ENCODE data around the gene LPAR1. TPM values are rescaled to one million over a fixed set of nuclear protein-coding genes. Genes with fewer than 3 reads are reported as not detected.

Gene LPAR1
- total RNA-seq, 1 experiment from 2014 or later: 11.0 TPM

DNA sequence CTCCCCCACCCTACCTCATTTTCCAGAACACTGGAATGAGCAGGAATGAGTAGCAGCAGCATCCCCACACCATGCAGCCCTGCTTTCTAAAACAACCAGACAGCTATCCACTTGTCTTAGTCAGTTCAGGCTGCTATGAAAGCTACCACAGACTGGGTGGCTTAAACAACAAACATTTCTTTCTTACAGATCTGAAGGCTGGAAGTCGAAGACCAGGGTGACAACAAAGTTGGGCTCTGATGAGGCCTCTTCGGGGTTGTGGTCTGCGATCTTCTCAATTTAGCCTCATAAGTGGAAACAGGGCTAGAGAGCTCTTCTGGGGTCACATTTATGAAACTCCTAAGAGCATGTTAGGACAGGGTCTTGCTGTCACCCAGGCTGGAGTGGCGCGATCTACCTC lies 38.9 kb downstream of the LPAR1 start:
- no peak for DNase-seq (ENCODE audit: low read depth, low spot score)
- peaks cover 7% of the 10 kb centered on the region; the same call in 1 of the 2 replicates for H3K9me3 ChIP-seq (ENCODE audit: control insufficient read depth, insufficient read depth, low read depth, low read length)
- TF ChIP-seq, protein P1, sequence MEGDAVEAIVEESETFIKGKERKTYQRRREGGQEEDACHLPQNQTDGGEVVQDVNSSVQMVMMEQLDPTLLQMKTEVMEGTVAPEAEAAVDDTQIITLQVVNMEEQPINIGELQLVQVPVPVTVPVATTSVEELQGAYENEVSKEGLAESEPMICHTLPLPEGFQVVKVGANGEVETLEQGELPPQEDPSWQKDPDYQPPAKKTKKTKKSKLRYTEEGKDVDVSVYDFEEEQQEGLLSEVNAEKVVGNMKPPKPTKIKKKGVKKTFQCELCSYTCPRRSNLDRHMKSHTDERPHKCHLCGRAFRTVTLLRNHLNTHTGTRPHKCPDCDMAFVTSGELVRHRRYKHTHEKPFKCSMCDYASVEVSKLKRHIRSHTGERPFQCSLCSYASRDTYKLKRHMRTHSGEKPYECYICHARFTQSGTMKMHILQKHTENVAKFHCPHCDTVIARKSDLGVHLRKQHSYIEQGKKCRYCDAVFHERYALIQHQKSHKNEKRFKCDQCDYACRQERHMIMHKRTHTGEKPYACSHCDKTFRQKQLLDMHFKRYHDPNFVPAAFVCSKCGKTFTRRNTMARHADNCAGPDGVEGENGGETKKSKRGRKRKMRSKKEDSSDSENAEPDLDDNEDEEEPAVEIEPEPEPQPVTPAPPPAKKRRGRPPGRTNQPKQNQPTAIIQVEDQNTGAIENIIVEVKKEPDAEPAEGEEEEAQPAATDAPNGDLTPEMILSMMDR (IDR thresholded peaks at IDR 0.05): no peak
- TF ChIP-seq TCF7L2 (IDR thresholded peaks at IDR 0.05; ENCODE audit: low read depth, low read length) (no peak), POLR2AphosphoS5 (IDR thresholded peaks at IDR 0.05; ENCODE audit: low read depth, low read length) (no peak), SIN3A (IDR thresholded peaks at IDR 0.05; ENCODE audit: borderline replicate concordance, insufficient read depth, low read depth, low read length) (no peak)
- TF ChIP-seq, protein P2, sequence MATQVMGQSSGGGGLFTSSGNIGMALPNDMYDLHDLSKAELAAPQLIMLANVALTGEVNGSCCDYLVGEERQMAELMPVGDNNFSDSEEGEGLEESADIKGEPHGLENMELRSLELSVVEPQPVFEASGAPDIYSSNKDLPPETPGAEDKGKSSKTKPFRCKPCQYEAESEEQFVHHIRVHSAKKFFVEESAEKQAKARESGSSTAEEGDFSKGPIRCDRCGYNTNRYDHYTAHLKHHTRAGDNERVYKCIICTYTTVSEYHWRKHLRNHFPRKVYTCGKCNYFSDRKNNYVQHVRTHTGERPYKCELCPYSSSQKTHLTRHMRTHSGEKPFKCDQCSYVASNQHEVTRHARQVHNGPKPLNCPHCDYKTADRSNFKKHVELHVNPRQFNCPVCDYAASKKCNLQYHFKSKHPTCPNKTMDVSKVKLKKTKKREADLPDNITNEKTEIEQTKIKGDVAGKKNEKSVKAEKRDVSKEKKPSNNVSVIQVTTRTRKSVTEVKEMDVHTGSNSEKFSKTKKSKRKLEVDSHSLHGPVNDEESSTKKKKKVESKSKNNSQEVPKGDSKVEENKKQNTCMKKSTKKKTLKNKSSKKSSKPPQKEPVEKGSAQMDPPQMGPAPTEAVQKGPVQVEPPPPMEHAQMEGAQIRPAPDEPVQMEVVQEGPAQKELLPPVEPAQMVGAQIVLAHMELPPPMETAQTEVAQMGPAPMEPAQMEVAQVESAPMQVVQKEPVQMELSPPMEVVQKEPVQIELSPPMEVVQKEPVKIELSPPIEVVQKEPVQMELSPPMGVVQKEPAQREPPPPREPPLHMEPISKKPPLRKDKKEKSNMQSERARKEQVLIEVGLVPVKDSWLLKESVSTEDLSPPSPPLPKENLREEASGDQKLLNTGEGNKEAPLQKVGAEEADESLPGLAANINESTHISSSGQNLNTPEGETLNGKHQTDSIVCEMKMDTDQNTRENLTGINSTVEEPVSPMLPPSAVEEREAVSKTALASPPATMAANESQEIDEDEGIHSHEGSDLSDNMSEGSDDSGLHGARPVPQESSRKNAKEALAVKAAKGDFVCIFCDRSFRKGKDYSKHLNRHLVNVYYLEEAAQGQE (IDR thresholded peaks at IDR 0.05; ENCODE audit: insufficient read depth in 1 of 2, low read depth in 2 of 2, low read length in 1 of 2): no peak
- H3K27ac ChIP-seq (ENCODE audit: low read length): no peak overlapping the region
- H3K27me3 ChIP-seq (ENCODE audit: control insufficient read depth, insufficient read depth, low read length): no peaks in the 10 kb centered on the region
- intact Hi-C loops (cut with micrococcal nuclease; ENCODE audit: unreplicated experiment): no loop called here
- in situ Hi-C loops (cut with HindIII; ENCODE audit: low pct_unique_long_range_greater_than_20kb, low sequenced_read_pairs): no loop called here
- H3K4me3 ChIP-seq (ENCODE audit: low read depth in 2 of 2, low read length in 2 of 2): no peak overlapping the region
- H3K36me3 ChIP-seq (ENCODE audit: control insufficient read depth, insufficient read depth, low read length): no peaks in the 10 kb centered on the region
- ChIA-PET POLR2A (interaction anchor here (0.6 kb wide), 1 partner anchor 597 kb away, joined by 3 read pairs; no protein-coding TSS in a partner anchor), CTCF (no interaction called here)
- BruUV-seq (replicated peaks): no TSS peak
- H3K4me1 ChIP-seq (ENCODE audit: control insufficient read depth, insufficient read depth, low read length): no peaks in the 10 kb centered on the region
- no peak for ATAC-seq

DNA sequence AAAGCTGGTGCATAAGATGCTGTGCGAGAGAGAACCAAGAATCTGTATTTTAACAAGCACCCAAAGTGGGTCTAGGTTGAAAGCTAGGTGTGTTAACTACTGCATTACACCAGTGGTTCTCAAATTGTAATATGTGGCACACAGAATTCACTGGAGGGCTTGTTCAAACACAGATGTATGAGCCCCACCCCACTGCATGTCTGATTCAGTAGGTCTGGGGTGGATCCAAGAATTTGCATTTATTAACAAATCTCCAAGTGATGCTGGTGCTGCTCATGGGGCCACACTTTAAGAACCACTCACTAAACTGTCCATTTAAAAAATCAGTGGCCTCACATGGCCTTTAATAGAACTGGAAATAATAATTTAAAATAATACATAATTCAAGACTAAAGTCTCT lies 40.4 kb downstream of the LPAR1 start:
- no TSS peak for BruUV-seq (replicated peaks)
- no peak overlapping the region for H3K4me3 ChIP-seq (ENCODE audit: low read depth in 2 of 2, low read length in 2 of 2)
- TF ChIP-seq SIN3A (IDR thresholded peaks at IDR 0.05; ENCODE audit: borderline replicate concordance, insufficient read depth, low read depth, low read length): no peak
- TF ChIP-seq TCF7L2 (IDR thresholded peaks at IDR 0.05; ENCODE audit: low read depth, low read length): no peak
- no peak for TF ChIP-seq POLR2AphosphoS5 (IDR thresholded peaks at IDR 0.05; ENCODE audit: low read depth, low read length)
- TF ChIP-seq, protein P2 (IDR thresholded peaks at IDR 0.05; ENCODE audit: insufficient read depth in 1 of 2, low read depth in 2 of 2, low read length in 1 of 2): no peak
- TF ChIP-seq, protein P1 (IDR thresholded peaks at IDR 0.05): no peak
- peaks cover 7% of the 10 kb centered on the region; the same call in 1 of the 2 replicates for H3K9me3 ChIP-seq (ENCODE audit: control insufficient read depth, insufficient read depth, low read depth, low read length)
- no peaks in the 10 kb centered on the region for H3K4me1 ChIP-seq (ENCODE audit: control insufficient read depth, insufficient read depth, low read length)
- in situ Hi-C loops (cut with HindIII; ENCODE audit: low pct_unique_long_range_greater_than_20kb, low sequenced_read_pairs) (no loop called here), intact Hi-C loops (cut with micrococcal nuclease; ENCODE audit: unreplicated experiment) (no loop called here)
- CTCF ChIA-PET: no interaction called here
- H3K27me3 ChIP-seq (ENCODE audit: control insufficient read depth, insufficient read depth, low read length): no peaks in the 10 kb centered on the region
- POLR2A ChIA-PET: no interaction called here
- DNase-seq (ENCODE audit: low read depth, low spot score) (no peak), ATAC-seq (no peak)
- H3K36me3 ChIP-seq (ENCODE audit: control insufficient read depth, insufficient read depth, low read length): no peaks in the 10 kb centered on the region
- H3K27ac ChIP-seq (ENCODE audit: low read length): no peak overlapping the region

Measured in Panc1 (cell line).